Measurements from ENCODE around the gene ANKRD28. TPM values are rescaled to one million over a fixed set of nuclear protein-coding genes. Genes with fewer than 3 reads are reported as not detected.

ANKRD28 gene
- total and polyA plus RNA-seq, 2 donors from 2014 or later: 9.8 to 72.4 TPM

DNA sequence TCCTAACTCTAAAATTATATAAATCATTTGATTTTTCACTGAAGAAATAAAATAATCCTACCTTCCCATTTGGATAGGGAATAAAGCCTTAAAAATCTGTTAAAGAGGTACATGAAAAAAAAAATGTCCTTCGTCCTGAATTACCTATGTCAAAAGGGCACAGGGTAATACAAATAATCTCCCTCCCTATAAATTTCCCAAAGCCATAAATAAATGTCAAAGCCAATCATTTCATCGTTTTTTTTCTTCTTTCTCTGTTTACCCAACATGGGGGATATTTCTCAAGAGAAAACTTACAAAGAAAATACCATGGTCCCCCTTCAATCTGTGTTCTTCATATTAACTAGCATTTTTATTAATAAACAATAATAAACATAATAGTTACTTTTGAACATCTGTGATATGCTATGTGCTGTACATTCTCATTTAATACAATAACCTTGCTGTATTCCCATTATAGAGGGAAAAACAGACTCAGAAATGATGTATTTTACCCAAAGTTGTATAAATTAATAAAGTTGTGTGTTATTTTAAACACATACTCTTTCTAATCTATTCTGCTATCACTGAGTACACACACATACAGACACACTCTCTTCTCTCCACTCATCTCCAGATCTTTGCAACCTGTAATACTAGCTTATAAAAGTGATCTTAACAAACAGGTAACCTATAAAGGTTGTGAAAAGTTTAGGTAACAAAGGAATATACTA lies 910 bp upstream of the ANKRD28 start:
- Histone ChIP-seq H3K9me3 (ENCODE audit: control insufficient read depth in 2 of 3, insufficient read depth in 1 of 3, low read length in 3 of 3) (no peaks in the 10 kb centered on the region), H3K27ac (ENCODE audit: low read depth in 2 of 2, low read length in 2 of 2) (no peak overlapping the region), H3K36me3 (ENCODE audit: control insufficient read depth in 2 of 3, insufficient read depth in 3 of 3, low read length in 3 of 3) (no peaks in the 10 kb centered on the region), H3K9ac (ENCODE audit: low read length in 3 of 3) (no peak overlapping the region), H3K27me3 (ENCODE audit: control insufficient read depth, insufficient read depth, low read length) (no peaks in the 10 kb centered on the region), H3K4me3 (ENCODE audit: low read length in 3 of 3) (no peak overlapping the region), H3K4me1 (ENCODE audit: control insufficient read depth in 2 of 3, insufficient read depth in 2 of 3, low read depth in 1 of 3, low read length in 3 of 3) (peaks cover 3 to 14% (median 8%) of the 10 kb centered on the region in 3 donors)
- TF ChIP-seq, protein P1, sequence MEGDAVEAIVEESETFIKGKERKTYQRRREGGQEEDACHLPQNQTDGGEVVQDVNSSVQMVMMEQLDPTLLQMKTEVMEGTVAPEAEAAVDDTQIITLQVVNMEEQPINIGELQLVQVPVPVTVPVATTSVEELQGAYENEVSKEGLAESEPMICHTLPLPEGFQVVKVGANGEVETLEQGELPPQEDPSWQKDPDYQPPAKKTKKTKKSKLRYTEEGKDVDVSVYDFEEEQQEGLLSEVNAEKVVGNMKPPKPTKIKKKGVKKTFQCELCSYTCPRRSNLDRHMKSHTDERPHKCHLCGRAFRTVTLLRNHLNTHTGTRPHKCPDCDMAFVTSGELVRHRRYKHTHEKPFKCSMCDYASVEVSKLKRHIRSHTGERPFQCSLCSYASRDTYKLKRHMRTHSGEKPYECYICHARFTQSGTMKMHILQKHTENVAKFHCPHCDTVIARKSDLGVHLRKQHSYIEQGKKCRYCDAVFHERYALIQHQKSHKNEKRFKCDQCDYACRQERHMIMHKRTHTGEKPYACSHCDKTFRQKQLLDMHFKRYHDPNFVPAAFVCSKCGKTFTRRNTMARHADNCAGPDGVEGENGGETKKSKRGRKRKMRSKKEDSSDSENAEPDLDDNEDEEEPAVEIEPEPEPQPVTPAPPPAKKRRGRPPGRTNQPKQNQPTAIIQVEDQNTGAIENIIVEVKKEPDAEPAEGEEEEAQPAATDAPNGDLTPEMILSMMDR (IDR thresholded peaks at IDR 0.05; ENCODE audit: borderline replicate concordance, extremely low read depth, insufficient read depth): no peak
- intact Hi-C loops (cut with DNase I): no loop called here
- no peak for DNase-seq
- no peak for FAIRE-seq

DNA sequence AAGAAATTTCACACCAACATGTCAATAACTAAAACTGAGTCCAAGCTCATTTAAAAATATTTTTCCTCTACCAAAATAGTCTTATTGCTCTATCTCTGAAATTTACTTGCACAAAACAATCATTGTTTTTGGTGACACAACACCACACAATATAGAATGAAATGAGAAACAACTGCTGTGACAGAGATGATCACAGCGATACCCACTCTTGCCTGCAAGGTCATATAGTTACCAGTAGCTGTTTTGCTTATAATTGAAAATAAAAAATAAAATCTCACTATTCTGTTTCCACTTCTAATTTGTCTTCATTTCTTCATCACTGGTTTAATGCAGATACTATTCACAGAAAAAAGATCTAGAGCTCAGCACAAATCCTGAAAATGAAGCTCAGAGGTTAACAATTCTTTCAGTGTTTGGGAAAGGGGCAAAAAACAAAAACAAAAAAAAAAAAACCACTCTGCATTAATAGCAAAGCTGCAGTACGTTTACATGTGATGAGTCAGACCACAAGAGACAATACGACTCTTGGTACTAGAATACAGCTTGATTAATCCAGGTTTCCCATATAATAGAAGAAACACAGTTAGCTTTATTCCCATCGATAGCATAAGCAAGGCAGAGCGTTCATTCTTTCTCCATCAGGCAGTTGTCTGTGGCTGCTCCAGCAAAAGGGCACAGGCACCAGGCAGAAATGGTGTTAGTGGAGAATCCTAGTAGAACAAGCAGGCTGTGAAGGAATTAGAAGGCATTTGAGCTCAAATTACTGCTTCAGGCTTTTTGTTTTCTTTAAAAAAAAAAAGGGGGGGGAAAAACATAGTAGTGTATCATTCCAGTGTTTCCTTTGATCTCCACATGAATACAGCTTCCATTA lies 773 bp downstream of the ANKRD28 start:
- Histone ChIP-seq H3K9ac (ENCODE audit: low read length in 3 of 3) (peak overlapping the region in 2 of 3 donors; percentile 45 to 49), H3K9me3 (ENCODE audit: control insufficient read depth in 2 of 3, insufficient read depth in 1 of 3, low read length in 3 of 3) (no peaks in the 10 kb centered on the region), H3K4me1 (ENCODE audit: control insufficient read depth in 2 of 3, insufficient read depth in 2 of 3, low read depth in 1 of 3, low read length in 3 of 3) (peaks cover 3 to 14% (median 8%) of the 10 kb centered on the region in 3 donors), H3K27ac (ENCODE audit: low read depth in 2 of 2, low read length in 2 of 2) (peak overlapping the region in 1 of 2 donors; percentile 20), H3K27me3 (ENCODE audit: control insufficient read depth, insufficient read depth, low read length) (no peaks in the 10 kb centered on the region), H3K4me3 (ENCODE audit: low read length in 3 of 3) (peak overlapping the region; percentile 44 to 57 (median 49)), H3K36me3 (ENCODE audit: control insufficient read depth in 2 of 3, insufficient read depth in 3 of 3, low read length in 3 of 3) (no peaks in the 10 kb centered on the region)
- DNase-seq: peak in 3 of 5 donors; percentile 37 to 77 (median 65)
- FAIRE-seq: peak; percentile 17
- intact Hi-C loops (cut with DNase I): no loop called here
- TF ChIP-seq, protein P1 (IDR thresholded peaks at IDR 0.05; ENCODE audit: borderline replicate concordance, extremely low read depth, insufficient read depth): no peak

DNA sequence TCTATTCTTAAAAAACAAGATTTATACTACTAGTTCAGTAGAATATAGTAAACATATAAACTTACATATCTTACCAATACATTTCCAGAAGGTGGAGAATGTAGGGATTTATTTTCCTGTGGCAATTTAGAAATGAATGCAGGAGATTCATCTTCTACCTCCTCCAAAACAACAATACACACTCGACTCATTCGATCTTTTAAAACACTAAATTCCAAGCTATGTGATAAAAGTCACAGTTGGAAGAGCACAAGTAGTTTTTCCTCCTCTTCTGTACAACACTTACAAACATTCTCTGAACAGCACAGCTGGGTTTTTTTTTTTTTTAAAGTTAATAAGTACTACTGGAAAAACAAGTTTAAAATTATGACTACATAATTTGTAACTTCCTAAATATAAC lies 1.4 kb downstream of the ANKRD28 start:
- peak overlapping the region in 1 of 3 donors; percentile 44 for H3K4me3 ChIP-seq (ENCODE audit: low read length in 3 of 3)
- no peaks in the 10 kb centered on the region for H3K9me3 ChIP-seq (ENCODE audit: control insufficient read depth in 2 of 3, insufficient read depth in 1 of 3, low read length in 3 of 3)
- intact Hi-C loops (cut with DNase I): no loop called here
- no peak overlapping the region for H3K27ac ChIP-seq (ENCODE audit: low read depth in 2 of 2, low read length in 2 of 2)
- FAIRE-seq (peak; percentile 32), DNase-seq (peak in 2 of 5 donors; percentile 26 to 31)
- peaks cover 3 to 14% (median 8%) of the 10 kb centered on the region in 3 donors for H3K4me1 ChIP-seq (ENCODE audit: control insufficient read depth in 2 of 3, insufficient read depth in 2 of 3, low read depth in 1 of 3, low read length in 3 of 3)
- no peaks in the 10 kb centered on the region for H3K36me3 ChIP-seq (ENCODE audit: control insufficient read depth in 2 of 3, insufficient read depth in 3 of 3, low read length in 3 of 3)
- no peaks in the 10 kb centered on the region for H3K27me3 ChIP-seq (ENCODE audit: control insufficient read depth, insufficient read depth, low read length)
- H3K9ac ChIP-seq (ENCODE audit: low read length in 3 of 3): peak overlapping the region in 1 of 3 donors; percentile 5
- TF ChIP-seq, protein P1 (IDR thresholded peaks at IDR 0.05; ENCODE audit: borderline replicate concordance, extremely low read depth, insufficient read depth): no peak

Measured in kidney (tissue), 14 donors.